Thyroid gland (tissue), 4 donors: ENCODE data around the gene RNF215.

Experiments
- POLR2A ChIP-seq, 2 donors: fragments of 450-650 bp; IDR thresholded peaks; one replicate each; pipeline ENCODE4 v1.6.1; 2017; ENCODE audit warnings: antibody characterized with exemption in 2 of 2, mild to moderate bottlenecking in 2 of 2, moderate library complexity in 1 of 2
- TF ChIP-seq, protein P1 (sequence below), 6 experiments: fragments of 200-600 bp in 3 of 6; fragments of 450-650 bp in 3 of 6; sonication (generic) in 3 of 6; IDR thresholded peaks; one replicate each; pipeline ENCODE4 v1.5.1; 2016 to 2019; ENCODE audit warnings: antibody characterized with exemption in 6 of 6, mild to moderate bottlenecking in 2 of 6, inconsistent platforms in 1 of 6, moderate library complexity in 1 of 6

DNA sequence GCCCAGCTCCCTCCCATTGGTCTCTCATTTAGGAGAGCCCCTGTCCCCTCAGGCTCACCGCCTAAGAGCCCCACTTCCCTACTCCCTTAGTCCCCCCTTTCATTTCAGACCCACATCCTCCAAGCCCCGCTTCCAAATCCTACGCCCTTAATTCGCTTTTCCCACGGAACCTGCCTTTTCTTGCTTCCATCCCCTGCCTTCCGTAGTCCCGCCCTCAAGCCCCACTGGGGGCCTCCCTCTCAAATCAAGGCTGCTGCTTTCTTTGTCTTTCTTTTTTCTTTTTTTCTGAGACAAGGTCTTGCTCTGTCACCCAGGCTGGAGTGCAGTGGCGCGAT is 30.0 kb downstream of the RNF215 start:
- TF ChIP-seq, protein P1, sequence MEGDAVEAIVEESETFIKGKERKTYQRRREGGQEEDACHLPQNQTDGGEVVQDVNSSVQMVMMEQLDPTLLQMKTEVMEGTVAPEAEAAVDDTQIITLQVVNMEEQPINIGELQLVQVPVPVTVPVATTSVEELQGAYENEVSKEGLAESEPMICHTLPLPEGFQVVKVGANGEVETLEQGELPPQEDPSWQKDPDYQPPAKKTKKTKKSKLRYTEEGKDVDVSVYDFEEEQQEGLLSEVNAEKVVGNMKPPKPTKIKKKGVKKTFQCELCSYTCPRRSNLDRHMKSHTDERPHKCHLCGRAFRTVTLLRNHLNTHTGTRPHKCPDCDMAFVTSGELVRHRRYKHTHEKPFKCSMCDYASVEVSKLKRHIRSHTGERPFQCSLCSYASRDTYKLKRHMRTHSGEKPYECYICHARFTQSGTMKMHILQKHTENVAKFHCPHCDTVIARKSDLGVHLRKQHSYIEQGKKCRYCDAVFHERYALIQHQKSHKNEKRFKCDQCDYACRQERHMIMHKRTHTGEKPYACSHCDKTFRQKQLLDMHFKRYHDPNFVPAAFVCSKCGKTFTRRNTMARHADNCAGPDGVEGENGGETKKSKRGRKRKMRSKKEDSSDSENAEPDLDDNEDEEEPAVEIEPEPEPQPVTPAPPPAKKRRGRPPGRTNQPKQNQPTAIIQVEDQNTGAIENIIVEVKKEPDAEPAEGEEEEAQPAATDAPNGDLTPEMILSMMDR (IDR thresholded peaks at IDR 0.05): no peak
- no peak for TF ChIP-seq POLR2A (IDR thresholded peaks at IDR 0.05)
